Lower leg skin (tissue), 3 donors: ENCODE data around the gene LMBR1L.

Experiments
- POLR2A ChIP-seq, 2 donors: fragments of 450-650 bp; IDR thresholded peaks; one replicate each; pipeline ENCODE4 v1.6.1; 2016 to 2017; ENCODE audit warnings: antibody characterized with exemption in 2 of 2, mild to moderate bottlenecking in 1 of 2, moderate library complexity in 1 of 2
- TF ChIP-seq, protein P1 (sequence below), 3 donors: fragments of 450-650 bp; IDR thresholded peaks; one replicate each; pipeline ENCODE4 v1.5.1; 2016; ENCODE audit warnings: antibody characterized with exemption in 3 of 3, mild to moderate bottlenecking in 3 of 3, moderate library complexity in 2 of 3

DNA sequence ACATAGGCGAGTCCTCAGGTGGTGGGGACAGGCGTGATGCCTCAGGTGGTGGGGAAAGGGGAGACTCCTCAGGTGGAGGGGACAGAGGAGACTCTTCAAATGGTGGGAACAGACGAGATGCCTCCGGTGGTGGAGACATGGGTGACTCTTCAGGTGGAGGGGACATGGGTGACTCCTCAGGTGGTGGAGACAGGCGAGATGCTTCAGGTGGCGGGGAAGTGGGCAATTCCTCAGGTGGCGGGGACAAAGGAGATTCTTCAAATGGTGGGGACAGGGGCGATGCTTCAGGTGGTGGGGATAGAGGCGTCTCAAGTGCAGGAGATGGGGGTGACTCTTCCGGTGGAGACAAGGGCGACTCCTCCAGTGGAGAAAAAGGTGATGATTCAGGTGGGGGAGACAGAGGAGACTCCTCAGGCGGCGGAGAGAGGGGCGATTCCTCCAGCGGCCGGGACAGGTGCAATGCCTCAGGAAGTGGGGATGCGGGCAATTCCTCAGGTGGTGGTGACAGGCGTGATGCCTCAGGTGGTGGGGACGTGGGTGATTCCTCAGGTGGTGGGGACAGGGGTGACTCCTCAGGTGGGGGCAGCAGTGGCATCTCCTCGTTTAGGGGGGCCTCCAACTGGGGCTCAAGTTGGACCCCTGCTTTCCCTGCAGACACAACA, 58.7 kb downstream of the LMBR1L start:
- TF ChIP-seq, protein P1, sequence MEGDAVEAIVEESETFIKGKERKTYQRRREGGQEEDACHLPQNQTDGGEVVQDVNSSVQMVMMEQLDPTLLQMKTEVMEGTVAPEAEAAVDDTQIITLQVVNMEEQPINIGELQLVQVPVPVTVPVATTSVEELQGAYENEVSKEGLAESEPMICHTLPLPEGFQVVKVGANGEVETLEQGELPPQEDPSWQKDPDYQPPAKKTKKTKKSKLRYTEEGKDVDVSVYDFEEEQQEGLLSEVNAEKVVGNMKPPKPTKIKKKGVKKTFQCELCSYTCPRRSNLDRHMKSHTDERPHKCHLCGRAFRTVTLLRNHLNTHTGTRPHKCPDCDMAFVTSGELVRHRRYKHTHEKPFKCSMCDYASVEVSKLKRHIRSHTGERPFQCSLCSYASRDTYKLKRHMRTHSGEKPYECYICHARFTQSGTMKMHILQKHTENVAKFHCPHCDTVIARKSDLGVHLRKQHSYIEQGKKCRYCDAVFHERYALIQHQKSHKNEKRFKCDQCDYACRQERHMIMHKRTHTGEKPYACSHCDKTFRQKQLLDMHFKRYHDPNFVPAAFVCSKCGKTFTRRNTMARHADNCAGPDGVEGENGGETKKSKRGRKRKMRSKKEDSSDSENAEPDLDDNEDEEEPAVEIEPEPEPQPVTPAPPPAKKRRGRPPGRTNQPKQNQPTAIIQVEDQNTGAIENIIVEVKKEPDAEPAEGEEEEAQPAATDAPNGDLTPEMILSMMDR (IDR thresholded peaks at IDR 0.05), result no peak
- TF ChIP-seq POLR2A (IDR thresholded peaks at IDR 0.05), result no peak
